Measurements from ENCODE around the gene GARNL3.

The GARNL3 gene

GRCh38 chr9:127411122-127411521 is 146.5 kb downstream of the GARNL3 start:
- Histone ChIP-seq H3K36me3 (ENCODE audit: control insufficient read depth in 4 of 4, insufficient read depth in 4 of 4, low read length in 3 of 4) (no peaks in the 10 kb centered on the region), H3K27ac (ENCODE audit: insufficient read depth in 1 of 2, low read depth in 1 of 2, low read length in 2 of 2, poor library complexity in 1 of 2, severe bottlenecking in 2 of 2) (no peak overlapping the region), H3K9me3 (ENCODE audit: control extremely low read depth in 1 of 5, control insufficient read depth in 4 of 5, insufficient read depth in 2 of 5, low read depth in 1 of 5, low read length in 4 of 5) (no peaks in the 10 kb centered on the region), H3K27me3 (replicated peaks in 2 of 5; ENCODE audit: control insufficient read depth in 4 of 5, insufficient read depth in 5 of 5, low read length in 4 of 5) (no peaks in the 10 kb centered on the region), H3K4me1 (ENCODE audit: control extremely low read depth in 1 of 4, control insufficient read depth in 4 of 4, insufficient read depth in 4 of 4, low read length in 3 of 4) (peaks cover 0 to 6% (median 0%) of the 10 kb centered on the region in 4 experiments), H3K4me3 (ENCODE audit: control insufficient read depth in 1 of 7, extremely low read depth in 1 of 7, insufficient read depth in 4 of 7, low read depth in 2 of 7, low read length in 6 of 7) (no peak overlapping the region)
- CTCF ChIA-PET = no interaction called here
- DNase-seq = no peak
- 65% methylated on average over 3 of the region's 4 CpGs for WGBS (ENCODE audit: insufficient coverage)
- POLR2A ChIA-PET = no interaction called here

GRCh38 chr9:127415141-127415540 is 150.6 kb downstream of the GARNL3 start:
- 83% methylated on average over 2 of the region's 4 CpGs for whole genome bisulfite sequencing (ENCODE audit: insufficient coverage)
- H3K36me3 ChIP-seq (ENCODE audit: control insufficient read depth in 4 of 4, insufficient read depth in 4 of 4, low read length in 3 of 4) = no peaks in the 10 kb centered on the region
- peaks cover 0 to 11% (median 0%) of the 10 kb centered on the region in 4 experiments for H3K4me1 ChIP-seq (ENCODE audit: control extremely low read depth in 1 of 4, control insufficient read depth in 4 of 4, insufficient read depth in 4 of 4, low read length in 3 of 4)
- no peak overlapping the region for H3K4me3 ChIP-seq (ENCODE audit: control insufficient read depth in 1 of 7, extremely low read depth in 1 of 7, insufficient read depth in 4 of 7, low read depth in 2 of 7, low read length in 6 of 7)
- ChIA-PET POLR2A (no interaction called here), CTCF (interaction anchor here (1.0 kb wide), 1 partner anchor 103 kb away, joined by 3 read pairs; no protein-coding TSS in a partner anchor)
- no peak overlapping the region for H3K27ac ChIP-seq (ENCODE audit: insufficient read depth in 1 of 2, low read depth in 1 of 2, low read length in 2 of 2, poor library complexity in 1 of 2, severe bottlenecking in 2 of 2)
- H3K9me3 ChIP-seq (ENCODE audit: control extremely low read depth in 1 of 5, control insufficient read depth in 4 of 5, insufficient read depth in 2 of 5, low read depth in 1 of 5, low read length in 4 of 5) = no peaks in the 10 kb centered on the region
- DNase-seq = no peak
- no peaks in the 10 kb centered on the region for H3K27me3 ChIP-seq (replicated peaks in 2 of 5; ENCODE audit: control insufficient read depth in 4 of 5, insufficient read depth in 5 of 5, low read length in 4 of 5)

- WGBS (ENCODE audit: insufficient coverage) = no CpG with 5 or more reads among the region's 1 CpG
- POLR2A ChIA-PET = no interaction called here
These were observed 151.1 kb downstream of the GARNL3 start for GRCh38 chr9:127415657-127416056.

GRCh38 chr9:127417131-127418036 is 152.8 kb downstream of the GARNL3 start:
- H3K4me3 ChIP-seq (ENCODE audit: control insufficient read depth in 1 of 7, extremely low read depth in 1 of 7, insufficient read depth in 4 of 7, low read depth in 2 of 7, low read length in 6 of 7) = no peak overlapping the region
- ChIA-PET CTCF (interaction anchor here (1.2 to 1.3 kb wide), 2 partner anchors 14 to 106 kb away, joined by 4 read pairs; no protein-coding TSS in a partner anchor), POLR2A (interaction anchor here (0.5 kb wide), 1 partner anchor 41 kb away, joined by 4 read pairs; no protein-coding TSS in a partner anchor)
- H3K27ac ChIP-seq (ENCODE audit: insufficient read depth in 1 of 2, low read depth in 1 of 2, low read length in 2 of 2, poor library complexity in 1 of 2, severe bottlenecking in 2 of 2) = no peak overlapping the region
- H3K36me3 ChIP-seq (ENCODE audit: control insufficient read depth in 4 of 4, insufficient read depth in 4 of 4, low read length in 3 of 4) = no peaks in the 10 kb centered on the region
- WGBS (ENCODE audit: insufficient coverage) = 86% methylated on average over 5 of the region's 15 CpGs
- H3K9me3 ChIP-seq (ENCODE audit: control extremely low read depth in 1 of 5, control insufficient read depth in 4 of 5, insufficient read depth in 2 of 5, low read depth in 1 of 5, low read length in 4 of 5) = no peaks in the 10 kb centered on the region
- H3K4me1 ChIP-seq (ENCODE audit: control extremely low read depth in 1 of 4, control insufficient read depth in 4 of 4, insufficient read depth in 4 of 4, low read length in 3 of 4) = peaks cover 0 to 6% (median under 1%) of the 10 kb centered on the region in 4 experiments
- DNase-seq = no peak
- H3K27me3 ChIP-seq (replicated peaks in 2 of 5; ENCODE audit: control insufficient read depth in 4 of 5, insufficient read depth in 5 of 5, low read length in 4 of 5) = no peaks in the 10 kb centered on the region

More at GRCh38 chr9:127415657-127416056, 151.1 kb downstream of the GARNL3 start:
- Histone ChIP-seq H3K9me3 (ENCODE audit: control extremely low read depth in 1 of 5, control insufficient read depth in 4 of 5, insufficient read depth in 2 of 5, low read depth in 1 of 5, low read length in 4 of 5) (no peaks in the 10 kb centered on the region), H3K4me3 (ENCODE audit: control insufficient read depth in 1 of 7, extremely low read depth in 1 of 7, insufficient read depth in 4 of 7, low read depth in 2 of 7, low read length in 6 of 7) (no peak overlapping the region), H3K27ac (ENCODE audit: insufficient read depth in 1 of 2, low read depth in 1 of 2, low read length in 2 of 2, poor library complexity in 1 of 2, severe bottlenecking in 2 of 2) (no peak overlapping the region), H3K36me3 (ENCODE audit: control insufficient read depth in 4 of 4, insufficient read depth in 4 of 4, low read length in 3 of 4) (no peaks in the 10 kb centered on the region), H3K27me3 (replicated peaks in 2 of 5; ENCODE audit: control insufficient read depth in 4 of 5, insufficient read depth in 5 of 5, low read length in 4 of 5) (no peaks in the 10 kb centered on the region), H3K4me1 (ENCODE audit: control extremely low read depth in 1 of 4, control insufficient read depth in 4 of 4, insufficient read depth in 4 of 4, low read length in 3 of 4) (peaks cover 0 to 11% (median 0%) of the 10 kb centered on the region in 4 experiments)
- CTCF ChIA-PET = interaction anchor here (1.0 kb wide), 1 partner anchor 104 kb away, joined by 3 read pairs; no protein-coding TSS in a partner anchor
- DNase-seq = no peak

- Histone ChIP-seq H3K9me3 (ENCODE audit: control extremely low read depth in 1 of 5, control insufficient read depth in 4 of 5, insufficient read depth in 2 of 5, low read depth in 1 of 5, low read length in 4 of 5) (no peaks in the 10 kb centered on the region), H3K27ac (ENCODE audit: insufficient read depth in 1 of 2, low read depth in 1 of 2, low read length in 2 of 2, poor library complexity in 1 of 2, severe bottlenecking in 2 of 2) (no peak overlapping the region), H3K27me3 (replicated peaks in 2 of 5; ENCODE audit: control insufficient read depth in 4 of 5, insufficient read depth in 5 of 5, low read length in 4 of 5) (no peaks in the 10 kb centered on the region), H3K36me3 (ENCODE audit: control insufficient read depth in 4 of 4, insufficient read depth in 4 of 4, low read length in 3 of 4) (no peaks in the 10 kb centered on the region), H3K4me1 (ENCODE audit: control extremely low read depth in 1 of 4, control insufficient read depth in 4 of 4, insufficient read depth in 4 of 4, low read length in 3 of 4) (peaks cover 0 to 11% (median 4%) of the 10 kb centered on the region in 4 experiments), H3K4me3 (ENCODE audit: control insufficient read depth in 1 of 7, extremely low read depth in 1 of 7, insufficient read depth in 4 of 7, low read depth in 2 of 7, low read length in 6 of 7) (no peak overlapping the region)
- DNase-seq = peak; percentile 63 to 79 (median 73)
- 75% methylated on average over 8 of the region's 12 CpGs for WGBS (ENCODE audit: insufficient coverage)
- CTCF ChIA-PET = interaction anchor here (1.2 to 1.3 kb wide), 2 partner anchors 15 to 107 kb away, joined by 4 read pairs; no protein-coding TSS in a partner anchor
- POLR2A ChIA-PET = interaction anchor here (0.5 kb wide), 1 partner anchor 40 kb away, joined by 4 read pairs; no protein-coding TSS in a partner anchor
These were observed 153.5 kb downstream of the GARNL3 start for GRCh38 chr9:127418037-127418471.

- peaks cover 2 to 18% (median 12%) of the 10 kb centered on the region in 4 experiments for H3K4me1 ChIP-seq (ENCODE audit: control extremely low read depth in 1 of 4, control insufficient read depth in 4 of 4, insufficient read depth in 4 of 4, low read length in 3 of 4)
- no peak for DNase-seq
- CTCF ChIA-PET = interaction anchor here (1.2 to 2.5 kb wide), 3 partner anchors 12 to 204 kb away, joined by 3 to 7 read pairs (median 3); no protein-coding TSS in a partner anchor
- no peaks in the 10 kb centered on the region for H3K9me3 ChIP-seq (ENCODE audit: control extremely low read depth in 1 of 5, control insufficient read depth in 4 of 5, insufficient read depth in 2 of 5, low read depth in 1 of 5, low read length in 4 of 5)
- POLR2A ChIA-PET = no interaction called here
- no peaks in the 10 kb centered on the region for H3K27me3 ChIP-seq (replicated peaks in 2 of 5; ENCODE audit: control insufficient read depth in 4 of 5, insufficient read depth in 5 of 5, low read length in 4 of 5)
- 93% methylated on average over 6 of the region's 6 CpGs for WGBS (ENCODE audit: insufficient coverage)
- no peaks in the 10 kb centered on the region for H3K36me3 ChIP-seq (ENCODE audit: control insufficient read depth in 4 of 4, insufficient read depth in 4 of 4, low read length in 3 of 4)
- no peak overlapping the region for H3K4me3 ChIP-seq (ENCODE audit: control insufficient read depth in 1 of 7, extremely low read depth in 1 of 7, insufficient read depth in 4 of 7, low read depth in 2 of 7, low read length in 6 of 7)
- no peak overlapping the region for H3K27ac ChIP-seq (ENCODE audit: insufficient read depth in 1 of 2, low read depth in 1 of 2, low read length in 2 of 2, poor library complexity in 1 of 2, severe bottlenecking in 2 of 2)
These were observed 154.8 kb downstream of the GARNL3 start for GRCh38 chr9:127419348-127419747.

GRCh38 chr9:127421057-127421456 is 156.5 kb downstream of the GARNL3 start:
- 92% methylated on average over 5 of the region's 7 CpGs for WGBS (ENCODE audit: insufficient coverage)
- no peaks in the 10 kb centered on the region for H3K9me3 ChIP-seq (ENCODE audit: control extremely low read depth in 1 of 5, control insufficient read depth in 4 of 5, insufficient read depth in 2 of 5, low read depth in 1 of 5, low read length in 4 of 5)
- POLR2A ChIA-PET = interaction anchor here (0.6 kb wide), 1 partner anchor 196 kb away, joined by 4 read pairs; no protein-coding TSS in a partner anchor
- no peak for DNase-seq
- CTCF ChIA-PET = interaction anchor here (1.8 to 2.5 kb wide), 2 partner anchors 14 to 16 kb away, joined by 5 to 7 read pairs; no protein-coding TSS in a partner anchor
- H3K27ac ChIP-seq (ENCODE audit: insufficient read depth in 1 of 2, low read depth in 1 of 2, low read length in 2 of 2, poor library complexity in 1 of 2, severe bottlenecking in 2 of 2) = no peak overlapping the region
- H3K27me3 ChIP-seq (replicated peaks in 2 of 5; ENCODE audit: control insufficient read depth in 4 of 5, insufficient read depth in 5 of 5, low read length in 4 of 5) = no peaks in the 10 kb centered on the region
- no peaks in the 10 kb centered on the region for H3K36me3 ChIP-seq (ENCODE audit: control insufficient read depth in 4 of 4, insufficient read depth in 4 of 4, low read length in 3 of 4)
- H3K4me1 ChIP-seq (ENCODE audit: control extremely low read depth in 1 of 4, control insufficient read depth in 4 of 4, insufficient read depth in 4 of 4, low read length in 3 of 4) = peaks cover 5 to 30% (median 23%) of the 10 kb centered on the region in 4 experiments
- no peak overlapping the region for H3K4me3 ChIP-seq (ENCODE audit: control insufficient read depth in 1 of 7, extremely low read depth in 1 of 7, insufficient read depth in 4 of 7, low read depth in 2 of 7, low read length in 6 of 7)
